Suppressor macrophage treated with lipopolysaccharide for 4 hours (primary cell): ENCODE measurements around the gene CD300E.
"Not testable (repeated sequence)": the region's sequence is repeated elsewhere in the genome, so short reads cannot be mapped to it uniquely, and the experiment has no call there.

Experiments
- DNase-seq: peaks from one replicate; pipeline ENCODE4 v3.0.0-alpha.2; 2020

The CD300E gene, protein sequence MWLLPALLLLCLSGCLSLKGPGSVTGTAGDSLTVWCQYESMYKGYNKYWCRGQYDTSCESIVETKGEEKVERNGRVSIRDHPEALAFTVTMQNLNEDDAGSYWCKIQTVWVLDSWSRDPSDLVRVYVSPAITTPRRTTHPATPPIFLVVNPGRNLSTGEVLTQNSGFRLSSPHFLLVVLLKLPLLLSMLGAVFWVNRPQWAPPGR

DNA sequence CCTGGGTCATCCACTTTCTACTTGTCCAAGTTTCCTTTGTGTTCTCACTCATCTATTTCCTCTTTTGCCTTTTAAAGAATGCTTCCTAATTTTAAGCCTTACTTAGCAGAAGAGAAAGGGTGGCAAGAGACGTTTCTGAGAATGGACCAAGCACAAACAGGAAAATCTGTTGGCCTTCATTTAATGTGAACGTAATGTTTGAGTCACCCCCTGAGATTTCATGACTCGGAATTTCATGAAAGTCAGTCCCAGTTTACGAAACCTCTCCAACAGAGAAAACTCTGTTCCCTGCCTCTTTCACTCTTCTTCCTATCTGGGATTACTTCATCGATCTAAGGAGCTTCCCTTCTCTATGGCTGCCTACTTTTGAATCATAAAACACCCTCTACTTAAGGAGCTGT is at the start of gene CD300E:
Gene CD300E, minus strand, starts transcription at position 46 of the 401 bp plus-strand sequence. CDS start 117 bp downstream, outside the sequence.
- DNase-seq: peak; percentile 98

DNA sequence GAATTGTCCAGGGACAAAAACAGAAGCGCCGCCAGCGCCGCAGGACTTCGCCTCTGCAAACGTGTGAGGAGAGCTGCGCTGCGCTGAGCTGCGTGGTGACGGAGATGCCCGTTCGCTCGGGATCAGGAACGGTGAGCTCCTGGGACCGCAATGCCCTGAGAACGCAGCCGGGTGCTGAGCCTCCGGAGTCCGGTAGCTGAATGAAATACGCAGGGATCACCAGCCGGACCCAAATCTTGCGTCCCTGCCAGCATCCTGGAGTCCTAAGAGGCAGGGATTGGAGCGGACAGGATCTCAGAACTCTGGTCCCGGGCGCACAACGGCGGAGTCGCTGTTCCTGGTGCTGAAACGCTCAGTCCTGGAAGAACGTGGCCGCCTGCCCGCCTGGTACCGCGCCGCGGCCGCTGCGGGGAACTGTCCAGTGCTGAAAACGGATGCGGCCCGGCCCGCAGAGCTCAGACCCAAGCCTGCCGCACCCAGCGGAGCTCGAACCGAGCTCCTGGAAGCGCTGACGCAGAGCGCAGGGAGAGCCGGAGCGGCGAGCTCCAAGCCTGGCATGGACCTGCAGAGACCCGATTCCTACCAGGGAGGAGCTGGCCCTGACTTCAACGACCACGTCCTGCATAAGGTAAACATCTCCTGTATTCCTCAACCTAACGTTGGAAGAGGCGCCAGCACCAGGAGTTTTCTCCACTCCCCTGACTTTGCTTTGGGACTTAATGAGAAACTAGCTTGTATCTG is 47.7 kb upstream of the CD300E start:
- peak; percentile 90 for DNase-seq

DNA sequence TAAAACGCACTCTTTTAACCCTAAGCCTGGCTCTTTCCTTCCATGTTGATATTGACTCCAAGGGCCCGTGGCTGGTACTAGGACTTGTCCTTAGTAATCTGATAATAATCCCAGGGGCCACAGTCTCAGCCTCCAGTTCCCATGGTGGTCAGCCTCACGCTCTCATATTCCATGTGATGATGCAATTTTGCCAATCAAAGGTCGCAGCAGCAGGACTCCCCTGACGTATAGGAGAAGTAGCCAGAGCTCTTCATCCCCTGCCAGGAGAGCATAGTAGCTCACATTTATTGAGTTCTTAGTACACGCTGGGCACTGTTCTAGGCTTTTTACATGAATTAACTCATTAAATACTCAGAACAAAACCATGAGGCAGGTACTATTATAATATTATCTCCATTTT is 46.8 kb upstream of the CD300E start:
- DNase-seq: no peak

DNA sequence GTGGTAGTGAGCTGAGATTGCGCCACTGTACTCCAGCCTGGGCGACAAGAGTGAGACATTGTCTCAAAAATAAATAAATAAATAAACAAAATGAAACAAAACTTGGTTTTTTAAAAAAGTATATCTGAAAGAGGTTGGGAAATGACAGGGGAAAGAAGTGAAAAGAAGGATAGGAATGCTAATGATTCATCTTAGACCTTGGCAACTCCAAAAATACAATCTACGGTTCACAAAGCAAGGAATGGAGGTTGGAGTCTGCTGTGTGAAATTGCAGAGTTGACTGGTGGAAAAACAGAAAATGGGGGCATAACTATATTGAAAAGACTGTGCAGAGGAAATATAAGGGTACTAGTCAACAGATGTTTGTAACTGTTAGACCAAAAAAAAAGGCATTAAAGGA is 40.0 kb upstream of the CD300E start:
- no peak for DNase-seq

DNA sequence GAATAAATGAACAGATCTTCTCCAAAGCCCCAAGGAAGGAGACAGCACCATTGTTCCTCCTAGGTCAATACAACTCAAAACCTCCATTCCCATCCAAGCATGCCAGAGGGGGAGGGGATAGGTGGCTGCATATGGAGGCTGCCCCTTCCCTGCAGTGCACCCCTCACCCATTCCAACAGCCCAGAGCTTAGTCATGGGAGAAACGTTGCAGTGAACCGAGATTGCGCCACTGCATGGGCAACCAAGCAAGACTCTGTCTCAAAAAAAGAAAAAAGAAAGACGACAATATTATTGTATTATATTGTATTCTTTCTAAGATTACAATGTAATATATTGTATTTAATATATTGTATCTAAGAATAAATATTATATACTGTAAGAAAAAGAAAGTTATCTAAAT is 36.4 kb upstream of the CD300E start:
- no peak for DNase-seq

DNA sequence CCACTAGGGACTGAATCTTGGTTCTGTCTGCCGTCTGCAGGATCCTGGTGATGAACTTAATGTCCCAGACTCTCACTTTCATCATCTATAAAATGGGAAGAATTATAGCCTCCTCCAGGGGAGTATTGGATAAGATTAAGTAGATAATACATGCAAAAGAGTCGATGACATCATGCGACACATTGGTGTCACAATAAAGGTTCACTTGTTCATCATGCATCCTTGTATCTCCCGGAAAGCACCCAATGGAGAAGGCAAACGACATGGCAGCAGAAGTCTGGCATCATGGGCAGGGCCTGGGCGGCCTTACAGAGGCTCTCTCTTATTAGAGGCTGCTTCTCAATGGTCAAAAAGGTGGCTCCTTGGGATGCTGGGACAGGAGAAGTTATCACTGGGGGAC is 35.1 kb upstream of the CD300E start:
- DNase-seq: no peak

DNA sequence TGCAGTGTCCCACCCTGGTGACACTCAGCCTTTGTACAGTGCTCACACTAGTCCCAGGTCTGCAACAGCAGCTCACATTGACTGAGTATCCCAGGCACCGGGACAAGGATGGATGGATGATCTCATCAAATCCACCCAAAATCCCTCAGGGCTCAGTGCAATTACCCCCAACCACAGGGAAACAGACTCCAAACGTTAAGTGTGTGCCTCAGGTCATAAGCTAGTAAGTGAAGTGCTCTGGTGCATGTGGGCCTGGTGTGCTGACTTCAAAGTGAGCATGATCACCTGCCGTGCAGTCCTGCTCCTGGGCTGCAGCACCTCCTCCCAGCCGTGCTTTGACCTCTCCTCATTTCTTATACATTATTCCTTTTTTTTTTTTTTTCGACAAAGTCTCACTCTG is 31.2 kb upstream of the CD300E start:
- DNase-seq: no peak

DNA sequence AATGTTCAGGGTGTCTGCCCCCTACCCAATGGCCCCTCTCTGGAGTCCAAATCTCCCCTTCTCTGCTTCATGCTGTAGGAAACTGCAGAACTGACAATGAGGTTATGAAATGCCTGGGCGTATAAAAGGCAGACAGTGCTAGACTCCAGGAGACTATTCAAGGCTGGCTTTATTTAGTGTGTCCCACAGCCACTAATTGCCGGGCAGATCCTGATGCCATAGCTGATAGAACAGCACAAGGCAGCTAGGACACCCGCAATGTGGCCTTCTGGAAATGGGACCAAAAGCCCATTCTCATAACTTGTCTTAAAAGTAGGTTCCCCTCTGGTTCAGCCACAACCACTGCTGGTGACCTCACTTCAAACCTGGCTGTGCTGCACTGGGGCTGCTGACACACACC is 28.5 kb upstream of the CD300E start:
- no peak for DNase-seq

DNA sequence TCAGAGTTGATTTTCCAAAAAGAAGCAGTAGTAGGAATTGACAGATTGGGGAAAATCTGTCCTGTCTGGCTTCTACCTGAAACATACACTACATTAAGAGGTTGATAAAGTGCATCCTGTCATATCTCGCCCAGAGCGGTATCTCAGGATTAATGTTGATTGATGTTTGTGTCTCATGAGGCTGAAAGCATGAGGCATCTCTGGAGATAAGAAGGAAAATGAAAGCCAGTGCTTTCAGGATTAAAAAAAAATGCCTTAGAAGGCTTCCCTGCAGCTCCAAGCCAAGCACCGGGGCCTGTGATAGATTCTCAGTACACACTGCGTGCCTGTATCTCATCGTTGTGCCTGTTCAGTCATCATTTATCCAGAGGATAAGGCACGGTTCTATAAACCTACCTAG is 26.4 kb upstream of the CD300E start:
- no peak for DNase-seq

DNA sequence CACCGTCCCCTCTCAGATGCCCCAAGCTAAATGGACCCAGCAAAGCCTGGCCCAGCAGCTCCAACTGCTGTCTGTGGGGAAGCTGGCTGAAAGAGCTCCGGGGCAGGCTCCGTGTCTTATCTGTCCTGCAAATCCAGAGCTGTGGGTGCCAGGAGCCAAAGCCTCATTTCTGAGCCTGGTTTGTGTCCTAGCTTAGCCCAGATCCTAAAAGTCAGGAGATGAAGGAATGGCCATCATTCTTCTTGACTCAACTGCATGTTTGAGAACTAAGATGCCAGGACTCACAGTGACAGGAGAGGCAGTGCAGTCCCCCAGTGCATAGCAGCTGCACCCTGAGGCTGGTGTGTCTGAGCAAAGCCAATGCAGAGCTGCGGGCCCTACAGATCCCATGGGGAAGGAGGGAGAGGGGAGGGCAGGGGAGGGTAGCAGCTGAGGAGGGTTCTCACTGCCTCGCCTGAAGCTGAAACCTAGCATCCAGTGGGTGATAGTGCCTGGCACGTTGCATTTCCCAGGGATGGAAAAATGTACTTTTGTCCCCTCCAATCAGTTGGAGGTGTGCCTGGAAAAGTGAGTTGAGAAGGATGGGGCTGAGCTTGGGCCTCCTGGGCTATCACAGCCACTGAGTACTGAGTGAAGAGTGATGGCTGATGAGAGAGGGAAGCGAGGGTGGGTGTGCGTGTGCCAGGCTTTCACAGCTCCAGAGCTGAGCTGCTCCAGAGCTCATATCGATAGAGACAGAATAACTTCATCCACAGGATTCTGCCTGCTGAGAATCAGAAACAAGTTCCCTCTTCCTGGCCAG is 24.5 kb upstream of the CD300E start:
- no peak for DNase-seq

DNA sequence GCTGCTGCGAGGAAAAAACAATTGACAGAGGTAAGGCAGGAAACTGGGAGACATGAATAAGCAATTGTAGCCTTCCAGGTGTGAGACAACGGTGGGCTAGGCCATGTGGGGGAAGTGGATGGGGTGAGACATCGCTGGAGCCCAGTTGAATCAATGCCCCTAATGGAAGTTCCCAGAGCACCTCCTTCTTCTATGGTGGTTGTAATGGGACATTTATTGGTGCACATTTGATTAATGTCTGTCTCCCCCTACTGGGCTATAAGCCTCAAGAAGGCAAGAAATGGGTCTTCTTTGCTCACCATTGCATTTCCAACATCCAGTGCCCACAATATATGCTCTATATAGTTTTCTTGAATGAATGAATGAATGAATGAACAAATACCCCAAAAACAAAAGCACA is 22.7 kb upstream of the CD300E start:
- DNase-seq: peak; percentile 80

DNA sequence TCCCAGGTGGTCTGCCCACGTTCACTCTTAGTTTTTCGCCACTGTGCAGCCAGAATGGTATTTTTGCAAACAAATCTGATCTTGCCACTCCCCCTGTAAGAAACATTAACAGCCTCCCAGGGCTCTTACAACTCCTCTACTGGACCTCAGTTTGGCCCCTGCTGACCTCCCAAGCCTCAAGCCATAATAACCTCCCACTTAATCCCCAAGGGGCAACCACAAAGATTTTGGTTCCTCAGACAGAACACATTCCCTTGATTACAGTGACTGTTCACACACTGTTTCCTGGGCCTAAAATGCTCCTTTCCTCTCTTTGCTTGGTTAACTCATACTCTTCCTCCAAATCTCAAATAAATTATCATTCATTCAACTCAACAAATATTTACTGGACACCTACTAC is 21.5 kb upstream of the CD300E start:
- DNase-seq: no peak

DNA sequence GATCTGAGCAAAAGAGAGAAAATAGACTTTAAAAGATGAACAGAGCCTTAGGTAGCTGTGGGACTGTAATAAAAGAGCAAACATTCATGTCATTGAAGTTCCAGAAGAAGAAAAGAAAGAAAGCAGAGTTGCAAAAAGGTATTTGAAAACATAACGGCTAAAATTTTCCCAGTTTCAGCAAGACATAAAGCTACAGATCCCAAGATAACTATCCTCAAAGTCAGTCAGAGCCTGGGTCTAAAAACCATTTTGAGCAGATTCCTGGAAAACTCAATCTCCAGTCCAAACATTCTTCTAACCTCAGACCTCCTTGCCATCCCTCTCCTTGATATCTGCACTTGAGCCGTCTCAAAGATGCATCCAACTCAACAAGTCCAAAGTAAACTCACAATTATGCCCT is 20.9 kb upstream of the CD300E start:
- no peak for DNase-seq

DNA sequence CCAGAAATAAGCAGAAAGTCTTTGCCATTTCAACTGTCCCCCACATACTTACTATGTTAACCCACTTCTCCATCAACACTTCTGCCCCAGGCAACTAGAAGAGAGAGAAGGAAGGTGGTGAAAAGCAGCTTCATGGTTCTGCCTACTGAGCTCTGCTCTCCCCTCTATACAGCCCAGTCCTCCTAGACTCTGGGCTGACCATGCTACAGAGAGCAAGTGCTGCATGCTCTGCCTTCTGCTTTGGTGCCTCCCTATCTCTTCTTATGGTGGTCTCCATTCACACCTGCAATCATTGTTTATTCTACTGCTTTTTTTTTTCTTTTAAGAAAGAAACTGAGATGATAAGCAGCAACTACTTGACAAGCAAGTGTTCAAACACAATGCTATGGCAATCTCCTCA is 20.3 kb upstream of the CD300E start:
- DNase-seq: no peak

DNA sequence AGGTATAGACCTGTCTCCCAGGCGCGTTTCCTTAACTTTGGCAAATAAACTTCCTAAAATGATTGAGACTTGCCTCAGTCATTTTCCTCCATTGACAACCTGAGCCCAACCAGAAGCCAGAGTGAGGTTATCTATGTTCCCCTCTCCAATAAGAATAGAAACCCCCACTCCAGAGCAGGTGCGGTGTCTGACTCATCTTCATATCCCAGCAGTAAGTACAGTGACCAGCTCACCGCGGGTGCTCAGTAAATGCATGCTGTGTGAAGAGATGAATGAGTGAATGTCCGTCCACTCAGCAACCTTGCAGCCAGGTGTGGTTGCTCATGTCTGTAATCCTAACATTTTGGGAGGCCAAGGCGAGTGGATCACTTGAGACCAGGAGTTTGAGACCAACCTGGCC is 19.5 kb upstream of the CD300E start:
- DNase-seq: no peak

DNA sequence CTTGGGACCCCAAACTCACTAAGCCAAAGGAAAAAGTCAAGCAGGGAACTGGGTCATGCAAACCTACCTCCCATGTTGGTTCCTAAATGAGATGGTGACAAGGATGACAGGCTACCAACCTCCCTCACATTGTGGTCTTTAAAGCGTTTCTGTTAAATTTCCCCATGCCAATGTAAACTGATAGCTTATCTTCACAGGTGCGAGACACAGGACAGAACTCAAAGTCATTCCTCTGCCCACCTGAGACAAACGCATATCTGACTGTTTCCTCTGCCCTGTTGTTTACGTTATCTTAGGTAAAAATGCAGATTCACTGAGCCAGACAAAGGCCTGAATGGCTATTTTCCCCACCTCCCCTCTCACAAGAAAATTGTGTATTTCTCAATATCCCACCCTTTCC is 19.0 kb upstream of the CD300E start:
- no peak for DNase-seq

DNA sequence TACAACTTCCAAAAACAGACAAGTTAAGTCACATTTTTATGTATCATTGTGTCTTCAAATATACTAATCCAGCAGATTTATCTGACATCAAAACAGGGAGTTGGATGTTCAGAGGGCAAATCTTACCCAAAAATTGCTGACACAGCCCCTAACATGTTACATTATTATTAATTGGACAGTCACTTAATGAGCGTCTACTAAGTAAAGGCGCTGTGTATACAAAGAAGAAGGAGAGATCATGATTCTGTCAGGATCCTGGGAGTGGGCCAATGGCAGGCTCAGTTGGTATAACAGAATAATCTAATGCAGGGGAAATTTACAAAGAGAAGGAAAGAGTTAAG is 18.4 kb upstream of the CD300E start:
- DNase-seq: no peak

DNA sequence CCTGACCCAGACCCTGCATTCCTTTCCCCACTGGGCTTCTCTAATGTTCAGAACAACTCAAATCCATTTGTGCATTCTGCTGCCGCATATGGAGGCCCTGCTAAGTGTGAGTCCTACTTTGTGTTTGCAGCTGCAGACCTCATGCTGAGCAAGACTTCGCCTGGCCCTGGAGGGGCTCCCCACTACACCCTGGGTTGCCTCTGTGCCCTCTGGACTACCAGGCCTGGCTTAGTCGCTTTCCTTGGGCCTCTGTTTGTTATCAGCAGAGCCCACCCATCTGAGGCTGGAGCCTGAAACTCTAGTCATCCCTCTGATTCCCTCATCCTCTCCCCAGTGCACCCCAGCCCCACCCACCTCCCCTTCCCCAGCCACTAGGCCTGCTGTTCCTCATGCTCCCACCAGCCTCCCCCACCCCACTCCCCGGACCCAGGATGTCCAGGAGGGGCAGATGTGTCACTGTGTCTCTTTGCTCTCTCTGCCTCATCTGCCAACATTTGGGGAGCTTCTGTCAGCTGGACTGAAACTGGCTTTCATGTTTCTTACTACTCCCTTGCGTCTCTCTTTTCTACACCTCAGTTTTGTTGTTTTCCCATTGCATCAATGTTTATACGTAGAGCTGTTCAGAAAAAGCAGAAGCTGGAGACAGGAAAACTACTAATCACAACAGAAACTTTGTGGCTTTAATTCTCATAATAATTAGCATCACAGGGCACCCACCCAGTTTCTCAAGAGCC is 17.9 kb upstream of the CD300E start:
- DNase-seq: peak; percentile 95

DNA sequence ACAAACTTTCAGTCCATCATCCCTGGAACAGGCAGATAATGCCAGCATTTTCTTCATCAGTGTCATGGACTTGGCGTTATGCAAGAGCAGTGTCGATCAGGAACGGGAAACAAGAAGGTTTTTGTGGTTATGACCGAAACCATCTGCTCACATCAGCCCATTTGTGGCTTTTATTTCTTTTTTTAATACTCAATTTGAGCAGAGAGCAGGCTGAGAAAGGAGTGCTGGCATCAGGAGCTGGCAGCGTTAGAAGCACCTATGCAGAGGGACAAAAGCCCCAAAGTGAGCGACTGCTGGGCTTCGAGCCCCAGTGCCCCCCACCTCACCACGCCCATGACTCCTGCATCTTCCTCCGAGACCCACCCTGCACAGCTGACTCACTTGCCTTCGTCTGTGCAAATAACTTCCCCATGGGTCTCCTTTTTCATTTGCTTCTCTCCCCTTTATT is 16.2 kb upstream of the CD300E start:
- DNase-seq: peak; percentile 92

DNA sequence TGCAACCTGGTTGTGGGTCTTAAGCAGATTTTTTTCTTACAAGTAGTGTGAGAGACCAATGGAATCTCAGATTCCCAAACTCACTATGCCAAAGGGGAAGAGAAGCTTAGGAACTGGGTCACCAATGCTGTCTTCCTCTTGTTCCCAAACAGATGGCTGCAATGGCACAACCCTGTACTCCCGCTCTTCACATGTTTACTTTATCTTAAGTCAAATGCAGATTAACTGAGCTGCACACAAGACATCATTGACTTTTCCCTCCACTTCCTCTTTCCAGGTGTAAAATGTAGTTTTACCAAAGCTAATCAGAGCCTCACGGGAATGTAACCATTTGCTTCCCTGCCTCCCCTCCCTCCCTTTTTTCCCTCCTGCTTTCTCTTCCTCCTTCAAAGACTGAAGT is 14.4 kb upstream of the CD300E start:
- DNase-seq: no peak

DNA sequence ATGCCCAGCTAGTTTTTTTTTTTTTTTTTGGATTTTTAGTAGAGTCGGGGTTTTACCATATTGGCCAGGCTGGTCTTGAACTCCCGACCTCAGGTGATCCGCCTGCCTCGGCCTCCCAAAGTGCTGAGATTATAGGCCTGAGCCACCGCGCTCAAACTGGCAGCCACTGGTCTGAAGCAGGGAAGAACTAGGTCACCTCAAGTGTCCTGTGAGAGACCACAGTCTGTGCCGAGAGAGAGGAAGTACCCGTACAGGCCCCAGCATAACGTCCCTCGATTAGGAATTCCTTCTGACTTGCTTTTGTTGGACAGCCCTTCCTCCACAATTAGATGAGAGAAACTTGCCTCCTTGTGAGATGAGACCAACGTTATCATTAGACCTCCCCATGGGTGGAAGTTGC is 13.7 kb upstream of the CD300E start:
- DNase-seq: peak; percentile 66

DNA sequence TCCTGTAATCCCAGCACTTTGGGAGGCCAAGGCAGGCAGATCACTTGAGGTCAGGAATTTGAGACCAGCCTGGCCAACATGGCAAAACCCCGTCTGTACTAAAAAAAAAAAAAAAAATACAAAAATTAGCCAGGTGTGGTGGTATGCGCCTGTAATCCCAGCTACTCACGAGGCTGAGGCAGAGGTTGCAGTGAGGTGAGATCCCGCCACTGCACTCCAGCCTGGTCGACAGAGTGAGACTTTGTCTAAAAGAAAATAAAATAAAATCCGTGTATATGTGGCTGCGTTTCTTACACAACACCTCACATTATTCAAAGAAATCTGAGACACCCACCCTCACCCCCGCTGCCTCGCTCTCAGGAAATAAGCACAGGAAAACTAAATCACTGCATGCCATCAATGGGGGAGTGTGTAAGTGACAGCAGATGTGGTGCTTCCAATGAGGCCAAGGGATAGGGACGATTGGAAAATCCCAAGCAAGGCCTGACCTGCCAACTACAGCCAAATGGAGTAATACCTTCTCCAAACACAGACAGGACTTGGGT is 13.1 kb upstream of the CD300E start:
- not testable (repeated sequence) for DNase-seq

DNA sequence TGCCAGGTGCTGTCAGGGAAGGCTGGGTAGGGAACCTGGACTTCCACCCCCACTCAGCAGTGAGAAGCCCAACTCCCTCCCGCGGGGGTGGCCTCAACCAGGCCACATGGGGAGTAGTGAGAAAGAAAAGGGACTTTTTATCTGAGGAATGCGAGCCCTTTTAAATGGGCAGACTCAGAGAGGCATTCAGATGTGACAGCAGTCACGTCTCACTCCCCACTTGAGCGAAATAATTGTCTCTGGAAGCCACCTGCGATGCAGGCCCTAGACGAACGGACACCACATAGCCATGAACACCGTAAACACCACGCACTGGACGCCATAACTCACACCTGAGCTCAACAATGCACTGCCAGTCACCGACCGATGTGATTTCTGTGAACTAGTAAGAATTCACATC is 11.9 kb upstream of the CD300E start:
- DNase-seq: no peak
